Transverse colon (tissue), 4 donors: Measurements from ENCODE around the gene TLK1. TPM values are rescaled to one million over a fixed set of nuclear protein-coding genes. Genes with fewer than 3 reads are reported as not detected.

ENCODE experiments used
- DNase-seq: peaks from one replicate; pipeline ENCODE4 v3.0.0-alpha.2; 2019
- H3K27ac ChIP-seq, 4 donors: fragments of 200-600 bp; sonication (generic); 2 replicates each; pipeline ENCODE4 v1.5.1; 2016 to 2018; ENCODE audit warnings: inconsistent platforms in 4 of 4
- H3K27me3 ChIP-seq: fragments of 200-600 bp; sonication (generic); 2 replicates; pipeline ENCODE4 v1.5.1; 2017; ENCODE audit warnings: inconsistent platforms
- H3K36me3 ChIP-seq, 4 donors: fragments of 200-600 bp; sonication (generic); 2 replicates each; pipeline ENCODE4 v1.5.1; 2017 to 2019; ENCODE audit warnings: inconsistent platforms in 4 of 4
- H3K4me1 ChIP-seq, 4 donors: fragments of 200-600 bp; sonication (generic); 2 replicates each; pipeline ENCODE4 v1.5.1; 2017 to 2020; ENCODE audit warnings: inconsistent platforms in 4 of 4
- H3K4me3 ChIP-seq, 4 donors: fragments of 200-600 bp; sonication (generic); 1 replicate in 1 of 4; 2 replicates in 3 of 4; pipeline versions ENCODE4 v1.5.1 to v1.6.1; 2017 to 2019; ENCODE audit warnings: inconsistent platforms in 4 of 4
- H3K9me3 ChIP-seq, 2 donors: fragments of 200-600 bp; sonication (generic); 2 replicates each; pipeline ENCODE4 v1.5.1; 2017 to 2019; ENCODE audit warnings: inconsistent platforms in 2 of 2
- EP300 ChIP-seq: sonication (generic); formaldehyde crosslinking; IDR thresholded peaks from one replicate; pipeline ENCODE4 v1.6.1; 2017; ENCODE audit warnings: antibody characterized with exemption, low read depth
- POLR2A ChIP-seq: fragments of 450-650 bp; IDR thresholded peaks from one replicate; pipeline ENCODE4 v1.6.1; 2016; ENCODE audit warnings: antibody characterized with exemption, mild to moderate bottlenecking, moderate library complexity
- POLR2AphosphoS5 ChIP-seq, 3 donors: sonication (generic); formaldehyde crosslinking; IDR thresholded peaks; one replicate each; pipeline ENCODE4 v1.6.1; 2016; ENCODE audit warnings: antibody characterized with exemption in 3 of 3
- WGBS, 2 donors: methylation state at CpG; one replicate each; pipeline ENCODE4 v1.1.5; 2018; ENCODE audit warnings: low coverage in 1 of 2; 5-methylcytosine and 5-hydroxymethylcytosine counted together
- in situ Hi-C, 4 donors: fragments of 200-750 bp; cut with MboI; loops; one replicate each; pipeline versions ENCODE4 v1.15.0 to v1.15.1; 2017; ENCODE audit warnings: low sequenced_read_pairs in 3 of 4, low pct_ligation_motif_present in 1 of 4, low pct_unique_long_range_greater_than_20kb in 1 of 4
- intact Hi-C: fragments of 100-400 bp; cut with DNase I; formaldehyde crosslinking; loops from one replicate; pipeline ENCODE4 v1.15.1; 2023; ENCODE audit warnings: low total_unique reads
- total RNA-seq, 4 donors: library from RNA; depleted of rRNA; stranded (reverse); fragments of >200 nt; gene quantifications; one replicate each; pipeline ENCODE4 v1.1.0, GENCODE V29; 2016
- TF ChIP-seq, protein P1 (sequence below), 5 experiments: fragments of 200-600 bp in 3 of 5; fragments of 450-650 bp in 2 of 5; sonication (generic) in 3 of 5; IDR thresholded peaks; 1 replicate in 2 of 5; 2 replicates in 3 of 5; pipeline ENCODE4 v1.5.1; 2016 to 2017; ENCODE audit warnings: antibody characterized with exemption in 5 of 5, inconsistent platforms in 3 of 5, mild to moderate bottlenecking in 2 of 5, moderate library complexity in 1 of 5

The TLK1 gene
- total RNA-seq, 4 donors from 2014 or later, result 39.6 to 76.3 (median 53.2) TPM

- Histone ChIP-seq H3K9me3 (no peaks in the 10 kb centered on the region), H3K4me3 (no peak overlapping the region), H3K27me3 (no peaks in the 10 kb centered on the region), H3K4me1 (peaks cover 0 to 28% (median 3%) of the 10 kb centered on the region in 4 donors), H3K27ac (no peak overlapping the region), H3K36me3 (peaks cover 0 to 10% (median 0%) of the 10 kb centered on the region in 4 donors)
- intact Hi-C loops, result loop anchor here (10.0 kb wide), 1 partner anchor 95 kb away; no protein-coding TSS in a partner anchor
- DNase-seq, result no peak
- WGBS, 2 donors, result 79 to 81% methylated on average over 5 to 8 of the region's 8 CpGs
- in situ Hi-C loops, result no loop called here
- TF ChIP-seq POLR2AphosphoS5 (IDR thresholded peaks at IDR 0.05), result no peak
- no peak for TF ChIP-seq POLR2A
- TF ChIP-seq EP300, result no peak
- TF ChIP-seq, protein P1, sequence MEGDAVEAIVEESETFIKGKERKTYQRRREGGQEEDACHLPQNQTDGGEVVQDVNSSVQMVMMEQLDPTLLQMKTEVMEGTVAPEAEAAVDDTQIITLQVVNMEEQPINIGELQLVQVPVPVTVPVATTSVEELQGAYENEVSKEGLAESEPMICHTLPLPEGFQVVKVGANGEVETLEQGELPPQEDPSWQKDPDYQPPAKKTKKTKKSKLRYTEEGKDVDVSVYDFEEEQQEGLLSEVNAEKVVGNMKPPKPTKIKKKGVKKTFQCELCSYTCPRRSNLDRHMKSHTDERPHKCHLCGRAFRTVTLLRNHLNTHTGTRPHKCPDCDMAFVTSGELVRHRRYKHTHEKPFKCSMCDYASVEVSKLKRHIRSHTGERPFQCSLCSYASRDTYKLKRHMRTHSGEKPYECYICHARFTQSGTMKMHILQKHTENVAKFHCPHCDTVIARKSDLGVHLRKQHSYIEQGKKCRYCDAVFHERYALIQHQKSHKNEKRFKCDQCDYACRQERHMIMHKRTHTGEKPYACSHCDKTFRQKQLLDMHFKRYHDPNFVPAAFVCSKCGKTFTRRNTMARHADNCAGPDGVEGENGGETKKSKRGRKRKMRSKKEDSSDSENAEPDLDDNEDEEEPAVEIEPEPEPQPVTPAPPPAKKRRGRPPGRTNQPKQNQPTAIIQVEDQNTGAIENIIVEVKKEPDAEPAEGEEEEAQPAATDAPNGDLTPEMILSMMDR (IDR thresholded peaks at IDR 0.05), result no peak
These were observed 91.3 kb downstream of the TLK1 start for GRCh38 chr2:171069286-171069956.

GRCh38 chr2:171066110-171066509 lies 94.6 kb downstream of the TLK1 start:
- TF ChIP-seq POLR2AphosphoS5 (IDR thresholded peaks at IDR 0.05) (no peak), POLR2A (no peak), EP300 (no peak)
- TF ChIP-seq, protein P1 (IDR thresholded peaks at IDR 0.05), result no peak
- Histone ChIP-seq H3K4me1 (peaks cover 0 to 16% (median 0%) of the 10 kb centered on the region in 4 donors), H3K9me3 (no peaks in the 10 kb centered on the region), H3K27me3 (no peaks in the 10 kb centered on the region), H3K36me3 (peaks cover 0 to under 1% (median 0%) of the 10 kb centered on the region in 4 donors), H3K27ac (no peak overlapping the region), H3K4me3 (no peak overlapping the region)
- in situ Hi-C loops, result no loop called here
- WGBS, 2 donors, result 50 to 56% methylated on average over 1 of the region's 1 CpG
- DNase-seq, result no peak
- intact Hi-C loops, result loop anchor here (10.0 kb wide), 1 partner anchor 91 kb away; no protein-coding TSS in a partner anchor

DNA sequence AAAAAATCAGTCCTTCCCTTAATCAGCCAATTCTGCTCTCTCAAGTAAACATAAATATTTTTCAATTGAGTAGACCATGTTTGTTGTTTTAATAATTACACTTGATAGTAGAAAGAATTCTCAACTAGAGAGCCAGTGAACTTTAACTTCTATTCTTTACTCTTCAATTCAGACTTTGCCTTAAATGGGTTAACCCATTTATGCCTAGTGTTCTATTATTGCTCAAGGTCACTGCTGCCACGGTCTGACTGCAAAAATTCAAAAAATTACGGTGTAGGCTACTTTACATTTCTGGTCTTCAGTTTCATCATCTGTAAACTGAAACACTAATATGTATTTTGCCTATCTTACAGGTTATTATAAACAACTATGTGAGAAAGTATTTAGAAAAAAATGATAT lies 103.1 kb downstream of the TLK1 start:
- Histone ChIP-seq H3K4me1 (no peaks in the 10 kb centered on the region), H3K4me3 (no peak overlapping the region), H3K27ac (no peak overlapping the region), H3K9me3 (no peaks in the 10 kb centered on the region), H3K27me3 (no peaks in the 10 kb centered on the region), H3K36me3 (peaks cover 0 to 38% (median 0%) of the 10 kb centered on the region in 4 donors)
- in situ Hi-C loops, result no loop called here
- 85 to 88% methylated on average over 2 of the region's 2 CpGs for WGBS, 2 donors
- DNase-seq, result no peak
- intact Hi-C loops, result no loop called here
- no peak for TF ChIP-seq POLR2AphosphoS5 (IDR thresholded peaks at IDR 0.05)
- no peak for TF ChIP-seq EP300
- TF ChIP-seq, protein P1 (IDR thresholded peaks at IDR 0.05), result no peak
- no peak for TF ChIP-seq POLR2A

DNA sequence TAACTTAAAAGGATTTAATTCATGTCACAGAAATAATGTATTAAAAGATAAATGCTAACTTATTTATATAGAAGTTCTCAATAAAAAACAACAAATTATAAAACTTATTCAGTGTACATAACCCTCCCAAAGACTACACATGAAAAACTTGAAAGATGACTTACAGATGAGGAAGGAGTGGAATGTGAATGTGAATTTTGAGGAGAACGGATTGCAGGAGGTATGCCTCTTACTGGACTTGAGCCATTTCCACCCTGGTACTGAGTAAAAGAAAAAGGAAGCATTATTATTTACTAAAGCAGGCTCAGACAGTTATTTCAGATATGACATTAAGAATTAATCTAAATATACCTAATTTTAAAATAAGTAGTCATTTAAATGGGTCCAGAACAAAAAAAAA lies 104.4 kb downstream of the TLK1 start:
- H3K36me3 ChIP-seq, result peaks cover 0 to 38% (median 2%) of the 10 kb centered on the region in 4 donors
- intact Hi-C loops, result no loop called here
- in situ Hi-C loops, result no loop called here

More for the DNA sequence above, 104.4 kb downstream of the TLK1 start:
- WGBS, 2 donors, result 44 to 67% methylated on average over 1 of the region's 1 CpG
- no peak overlapping the region for H3K4me3 ChIP-seq
- no peaks in the 10 kb centered on the region for H3K27me3 ChIP-seq
- no peak overlapping the region for H3K27ac ChIP-seq
- TF ChIP-seq, protein P1 (IDR thresholded peaks at IDR 0.05), result no peak
- TF ChIP-seq POLR2A (no peak), POLR2AphosphoS5 (IDR thresholded peaks at IDR 0.05) (no peak), EP300 (no peak)
- DNase-seq, result no peak
- H3K9me3 ChIP-seq, result no peaks in the 10 kb centered on the region
- H3K4me1 ChIP-seq, result no peaks in the 10 kb centered on the region
